ENCODE data around the gene PLEKHN1. TPM values are rescaled to one million over a fixed set of nuclear protein-coding genes. Genes with fewer than 3 reads are reported as not detected.

PLEKHN1 gene
- total and polyA plus RNA-seq, 2 donors from 2014 or later: 14.3 TPM; not detected in 1

GRCh38 chr1:965526-966134 lies 652 bp upstream of the PLEKHN1 start:
- intact Hi-C loops (cut with DNase I): no loop called here
- Histone ChIP-seq H3K9ac (ENCODE audit: low read length in 3 of 3) (no peak overlapping the region), H3K27me3 (ENCODE audit: control insufficient read depth, insufficient read depth, low read length) (peaks cover 8% of the 10 kb centered on the region), H3K4me1 (ENCODE audit: control insufficient read depth in 2 of 3, insufficient read depth in 2 of 3, low read depth in 1 of 3, low read length in 3 of 3) (peaks cover 0 to 7% (median 0%) of the 10 kb centered on the region in 3 donors), H3K36me3 (ENCODE audit: control insufficient read depth in 2 of 3, insufficient read depth in 3 of 3, low read length in 3 of 3) (no peaks in the 10 kb centered on the region), H3K27ac (ENCODE audit: low read depth in 2 of 2, low read length in 2 of 2) (no peak overlapping the region), H3K4me3 (ENCODE audit: low read length in 3 of 3) (no peak overlapping the region), H3K9me3 (ENCODE audit: control insufficient read depth in 2 of 3, insufficient read depth in 1 of 3, low read length in 3 of 3) (no peaks in the 10 kb centered on the region)
- no peak for TF ChIP-seq CTCF (IDR thresholded peaks at IDR 0.05; ENCODE audit: borderline replicate concordance, extremely low read depth, insufficient read depth)
- DNase-seq (no peak), FAIRE-seq (no peak)

GRCh38 chr1:966704-967300 lies 520 bp downstream of the PLEKHN1 start:
- FAIRE-seq (no peak), DNase-seq (peak; percentile 44 to 94 (median 68))
- Histone ChIP-seq H3K4me1 (ENCODE audit: control insufficient read depth in 2 of 3, insufficient read depth in 2 of 3, low read depth in 1 of 3, low read length in 3 of 3) (peaks cover 0 to 7% (median 0%) of the 10 kb centered on the region in 3 donors), H3K27ac (ENCODE audit: low read depth in 2 of 2, low read length in 2 of 2) (peak overlapping the region in 1 of 2 donors; percentile 22), H3K9me3 (ENCODE audit: control insufficient read depth in 2 of 3, insufficient read depth in 1 of 3, low read length in 3 of 3) (no peaks in the 10 kb centered on the region), H3K36me3 (ENCODE audit: control insufficient read depth in 2 of 3, insufficient read depth in 3 of 3, low read length in 3 of 3) (no peaks in the 10 kb centered on the region), H3K4me3 (ENCODE audit: low read length in 3 of 3) (peak overlapping the region; percentile 26 to 66 (median 60)), H3K9ac (ENCODE audit: low read length in 3 of 3) (peak overlapping the region in 2 of 3 donors; percentile 6 to 12), H3K27me3 (ENCODE audit: control insufficient read depth, insufficient read depth, low read length) (peaks cover 9% of the 10 kb centered on the region)
- intact Hi-C loops (cut with DNase I): no loop called here
- TF ChIP-seq CTCF (IDR thresholded peaks at IDR 0.05; ENCODE audit: borderline replicate concordance, extremely low read depth, insufficient read depth): no peak

GRCh38 chr1:967466-968343 lies 1.4 kb downstream of the PLEKHN1 start:
- no peaks in the 10 kb centered on the region for H3K9me3 ChIP-seq (ENCODE audit: control insufficient read depth in 2 of 3, insufficient read depth in 1 of 3, low read length in 3 of 3)
- H3K4me1 ChIP-seq (ENCODE audit: control insufficient read depth in 2 of 3, insufficient read depth in 2 of 3, low read depth in 1 of 3, low read length in 3 of 3): peaks cover 0 to 7% (median 0%) of the 10 kb centered on the region in 3 donors
- FAIRE-seq (no peak), DNase-seq (no peak)
- H3K36me3 ChIP-seq (ENCODE audit: control insufficient read depth in 2 of 3, insufficient read depth in 3 of 3, low read length in 3 of 3): no peaks in the 10 kb centered on the region
- no peak overlapping the region for H3K4me3 ChIP-seq (ENCODE audit: low read length in 3 of 3)
- TF ChIP-seq CTCF (IDR thresholded peaks at IDR 0.05; ENCODE audit: borderline replicate concordance, extremely low read depth, insufficient read depth): no peak
- H3K9ac ChIP-seq (ENCODE audit: low read length in 3 of 3): no peak overlapping the region
- intact Hi-C loops (cut with DNase I): no loop called here
- peaks cover 9% of the 10 kb centered on the region for H3K27me3 ChIP-seq (ENCODE audit: control insufficient read depth, insufficient read depth, low read length)
- H3K27ac ChIP-seq (ENCODE audit: low read depth in 2 of 2, low read length in 2 of 2): no peak overlapping the region

All from kidney (tissue), 14 donors.